HepG2 (cell line): ENCODE results near the gene NRL. TPM values are rescaled to one million over a fixed set of nuclear protein-coding genes. Genes with fewer than 3 reads are reported as not detected.

Experiments used
- ATAC-seq: fragments of 200-7000 bp; cut with Tn5 transposase; 3 replicates; pipeline ENCODE4 v1.9.1; 2020; ENCODE audit warnings: mild to moderate bottlenecking, moderate library complexity
- BruUV-seq: library from RNA; stranded (reverse); fragments of 400-500 nt; replicated peaks from 2 replicates; lab custom pipeline; 2021; lab: Mats Ljungman, UMichigan
- CTCF ChIA-PET: fragments of 300-600 bp; formaldehyde crosslinking; extraction: SDS; loops from one replicate; lab custom pipeline; 2021; ENCODE audit warnings: low total read pairs, inconsistent platforms, low intra/inter-chr PET ratio; lab: Yijun Ruan, JAX
- POLR2A ChIA-PET: fragments of 350-600 bp; sonication (Branson Sonifier 250); formaldehyde crosslinking; loops from one replicate; lab custom pipeline; 2020; ENCODE audit warnings: antibody characterized with exemption, inconsistent platforms; lab: Yijun Ruan, JAX
- DNase-seq: peaks from one replicate; pipeline ENCODE4 v3.0.0-alpha.2; 2015; ENCODE audit warnings: low spot score
- FAIRE-seq: peaks from 3 replicates; lab custom pipeline; 2011; peaks lifted over from hg19 to GRCh38; lab: Jason Lieb, UNC
- H2AFZ ChIP-seq: one replicate; pipeline ENCODE4 v1.6.1; 2011; ENCODE audit warnings: low read length, inconsistent platforms
- H3K27ac ChIP-seq: fragments of 300-600 bp; 3 replicates; pipeline ENCODE4 v1.8.0; 2011; ENCODE audit warnings: mixed run types, mild to moderate bottlenecking, mixed read lengths, low read length, inconsistent platforms; ENCODE audit not compliant: insufficient read depth; ENCODE audit errors: extremely low read length
- H3K27me3 ChIP-seq, 2 experiments: fragments of 200-600 bp in 1 of 2; 2 replicates in 1 of 2; 3 replicates in 1 of 2; pipeline versions ENCODE4 v1.6.0 to v1.8.0; 2011; ENCODE audit warnings: low read length in 2 of 2, mild to moderate bottlenecking in 2 of 2, moderate library complexity in 2 of 2, inconsistent platforms in 1 of 2; ENCODE audit not compliant: insufficient read depth in 2 of 2, control insufficient read depth in 1 of 2
- H3K36me3 ChIP-seq, 2 experiments: fragments of 200-600 bp in 1 of 2; replicated peaks in 1 of 2; 2 replicates in 1 of 2; 3 replicates in 1 of 2; pipeline versions ENCODE4 v1.5.1 to v1.8.0; 2011; ENCODE audit warnings: low read length in 2 of 2, inconsistent platforms in 1 of 2; ENCODE audit not compliant: insufficient read depth in 2 of 2, control insufficient read depth in 1 of 2
- H3K4me1 ChIP-seq: 2 replicates; pipeline ENCODE4 v1.5.1; 2012; ENCODE audit warnings: low read length, inconsistent platforms; ENCODE audit not compliant: insufficient read depth
- H3K4me2 ChIP-seq: 2 replicates; pipeline ENCODE4 v1.6.0; 2011; ENCODE audit warnings: low read depth, low read length, inconsistent platforms
- H3K4me3 ChIP-seq, 3 experiments: fragments of 200-600 bp in 1 of 3; sonication (generic), shearing (Covaris generic) in 1 of 3; replicated peaks in 1 of 3; 2 replicates each; pipeline ENCODE4 v1.5.1; 2011 to 2016; ENCODE audit warnings: low read length in 3 of 3, inconsistent platforms in 2 of 3, low read depth in 2 of 3, mild to moderate bottlenecking in 2 of 3, control low read depth in 1 of 3, mixed read lengths in 1 of 3; ENCODE audit not compliant: insufficient read depth in 1 of 3
- H3K79me2 ChIP-seq: one replicate; pipeline ENCODE4 v1.6.1; 2011; ENCODE audit warnings: low read length, inconsistent platforms; ENCODE audit not compliant: insufficient read depth
- H3K9ac ChIP-seq: 2 replicates; pipeline ENCODE4 v1.6.0; 2011; ENCODE audit warnings: mild to moderate bottlenecking, low read depth, low read length, inconsistent platforms; ENCODE audit not compliant: insufficient read depth
- H3K9me3 ChIP-seq: 2 replicates; pipeline ENCODE4 v1.5.1; 2012; ENCODE audit warnings: mild to moderate bottlenecking, low read length
- H4K20me1 ChIP-seq: 2 replicates; pipeline ENCODE4 v1.6.0; 2011; ENCODE audit warnings: inconsistent platforms, mild to moderate bottlenecking, low read length, moderate library complexity; ENCODE audit not compliant: insufficient read depth
- DMAP1 ChIP-seq: IDR thresholded peaks from 2 replicates; pipeline ENCODE4 v1.6.1; 2016
- ESRRA ChIP-seq: sonication (generic); formaldehyde crosslinking; IDR thresholded peaks from 2 replicates; pipeline ENCODE4 v1.5.1; 2020; ENCODE audit warnings: mild to moderate bottlenecking, low read depth, missing genetic modification reagents
- HOXA5 ChIP-seq: sonication (generic); formaldehyde crosslinking; IDR thresholded peaks from 2 replicates; pipeline ENCODE4 v1.4.0; 2020; ENCODE audit warnings: missing genetic modification reagents
- IKZF4 ChIP-seq: sonication (generic); formaldehyde crosslinking; IDR thresholded peaks from 2 replicates; pipeline ENCODE4 v1.5.1; 2020; ENCODE audit warnings: borderline replicate concordance, mild to moderate bottlenecking, low read depth, missing genetic modification reagents; ENCODE audit errors: not compliant biosample characterization
- IKZF5 ChIP-seq: IDR thresholded peaks from 2 replicates; pipeline ENCODE4 v1.6.1; 2018; ENCODE audit warnings: missing genetic modification reagents, mild to moderate bottlenecking, missing compliant biosample characterization
- MEF2D ChIP-seq: sonication (generic); formaldehyde crosslinking; IDR thresholded peaks from 2 replicates; pipeline ENCODE4 v1.5.1; 2020; ENCODE audit warnings: mild to moderate bottlenecking, missing genetic modification reagents
- MEIS1 ChIP-seq: sonication (generic); formaldehyde crosslinking; IDR thresholded peaks from 2 replicates; pipeline ENCODE4 v1.9.0; 2021; ENCODE audit warnings: mild to moderate bottlenecking, missing genetic modification reagents, moderate library complexity, borderline replicate concordance
- NR1H2 ChIP-seq: sonication (generic); formaldehyde crosslinking; IDR thresholded peaks from 2 replicates; pipeline ENCODE4 v1.8.1; 2022; ENCODE audit warnings: low read depth, missing genetic modification reagents, borderline replicate concordance
- RARG ChIP-seq: sonication (generic); formaldehyde crosslinking; IDR thresholded peaks from 2 replicates; pipeline ENCODE4 v1.4.0; 2020; ENCODE audit warnings: low read depth, mild to moderate bottlenecking, missing genetic modification reagents
- SRSF9 ChIP-seq: fragments of 200-400 bp; formaldehyde crosslinking; IDR thresholded peaks from 2 replicates; pipeline ENCODE4 v1.6.1; 2018; ENCODE audit warnings: borderline replicate concordance, mild to moderate bottlenecking, low read depth, low read length; ENCODE audit not compliant: insufficient read depth, poor library complexity, severe bottlenecking
- ZNF136 ChIP-seq: sonication (generic); formaldehyde crosslinking; IDR thresholded peaks from 2 replicates; pipeline ENCODE4 v1.8.1; 2022; ENCODE audit warnings: low read depth, mild to moderate bottlenecking, moderate library complexity, missing genetic modification reagents
- ZNF33B ChIP-seq: sonication (generic); formaldehyde crosslinking; IDR thresholded peaks from 2 replicates; pipeline ENCODE4 v1.5.1; 2020; ENCODE audit warnings: mild to moderate bottlenecking, missing genetic modification reagents
- ZNF468 ChIP-seq: sonication (generic); formaldehyde crosslinking; IDR thresholded peaks from 2 replicates; pipeline ENCODE4 v1.8.0; 2022; ENCODE audit warnings: mild to moderate bottlenecking, moderate library complexity, missing genetic modification reagents
- ZNF510 ChIP-seq: sonication (generic); formaldehyde crosslinking; IDR thresholded peaks from 2 replicates; pipeline ENCODE4 v1.4.0; 2020; ENCODE audit warnings: low read depth, mild to moderate bottlenecking, missing genetic modification reagents
- ZNF556 ChIP-seq: sonication (generic); formaldehyde crosslinking; IDR thresholded peaks from 2 replicates; pipeline ENCODE4 v1.4.0; 2020; ENCODE audit warnings: mild to moderate bottlenecking, missing genetic modification reagents, borderline replicate concordance
- ZNF891 ChIP-seq: sonication (generic); formaldehyde crosslinking; IDR thresholded peaks from 2 replicates; pipeline ENCODE4 v1.5.0; 2020; ENCODE audit warnings: mild to moderate bottlenecking, missing genetic modification reagents
- ZZZ3 ChIP-seq: sonication (generic); formaldehyde crosslinking; IDR thresholded peaks from 2 replicates; pipeline ENCODE4 v1.4.0; 2020; ENCODE audit warnings: missing genetic modification reagents, mild to moderate bottlenecking, borderline replicate concordance
- WGBS: methylation state at CpG from one replicate; pipeline ENCODE4 v1.1.6; 2017; ENCODE audit warnings: low lambda C conversion rate; 5-methylcytosine and 5-hydroxymethylcytosine counted together
- in situ Hi-C: cut with HindIII; loops from 2 replicates; pipeline ENCODE4 v1.10.0; 2017; ENCODE audit warnings: low pct_unique_long_range_greater_than_20kb; ENCODE audit not compliant: extremely low pct_ligation_motif_present
- intact Hi-C: fragments of 100-400 bp; cut with micrococcal nuclease; formaldehyde crosslinking; loops from one replicate; pipeline ENCODE4 v1.10.0; 2022; ENCODE audit not compliant: unreplicated experiment
- polyA plus RNA-seq, 8 experiments: library from polyadenylated mRNA; depleted of rRNA in 3 of 8; stranded (reverse) in 7 of 8; unstranded in 1 of 8; fragments of >200 nt; fragmentation: Illumina TruSeq in 4 of 8; extraction: Trizol in 4 of 8; gene quantifications; 2 replicates each; pipeline versions ENCODE4 v1.2.1 to v1.2.3, GENCODE V29; 2011 to 2016; ENCODE audit warnings: low read depth in 4 of 8, missing spikeins in 1 of 8, mixed read lengths in 1 of 8; ENCODE audit not compliant: insufficient read depth in 1 of 8
- total RNA-seq, 5 experiments: library from RNA; depleted of rRNA; stranded (reverse); fragments of >200 nt; fragmentation: Illumina TruSeq; extraction: Trizol; gene quantifications; 2 replicates each; pipeline ENCODE4 v1.2.3, GENCODE V29; 2016; ENCODE audit warnings: low read depth in 1 of 5
- TF ChIP-seq, protein P1 (sequence below): sonication (generic); formaldehyde crosslinking; IDR thresholded peaks from 2 replicates; pipeline ENCODE4 v1.4.0; 2020; ENCODE audit warnings: mild to moderate bottlenecking, missing genetic modification reagents
- TF ChIP-seq, protein P2 (sequence below): sonication (generic); formaldehyde crosslinking; IDR thresholded peaks from 2 replicates; pipeline ENCODE4 v1.5.1; 2020; ENCODE audit warnings: missing genetic modification reagents, mild to moderate bottlenecking, borderline replicate concordance

Gene NRL
- total and polyA plus RNA-seq, 2 of the 13 experiments (the other 11 are each of a cell fraction or from before 2014, with no cell fraction given) = 2.5 to 4.7 TPM

DNA sequence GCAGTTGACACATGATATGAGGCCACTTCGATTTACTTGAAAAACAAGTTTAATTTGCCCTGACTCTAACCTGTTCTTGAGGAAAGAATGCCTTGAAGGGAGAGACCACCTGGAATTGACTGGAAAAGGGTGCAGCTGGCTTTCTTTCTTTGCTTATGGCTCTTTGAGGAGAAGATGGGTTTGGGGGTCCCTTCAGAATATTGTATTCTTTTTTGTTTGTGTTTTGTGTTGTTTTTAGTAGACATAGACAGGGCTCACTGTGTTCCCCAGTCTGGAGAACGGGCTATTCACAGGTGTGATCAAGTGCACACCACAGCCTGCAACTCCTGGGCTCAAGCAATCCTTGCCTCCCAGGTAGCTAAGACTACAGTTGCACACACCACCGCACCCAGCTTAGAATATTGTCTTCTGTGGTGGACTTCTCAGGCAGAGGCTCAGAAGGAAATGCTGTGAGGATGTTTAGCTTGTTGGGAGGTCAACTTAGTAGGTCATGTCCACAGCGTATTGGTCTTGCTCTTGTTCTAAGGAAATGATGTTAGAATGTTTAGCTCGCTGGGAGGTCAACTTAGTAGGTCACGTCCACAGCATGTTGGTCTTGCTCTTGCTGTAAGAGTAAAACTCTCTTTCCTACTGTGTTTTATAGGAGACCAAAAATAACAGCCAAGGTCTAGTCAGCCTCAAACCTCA is 1.5 kb upstream of the NRL start:
- FAIRE-seq = no peak
- DNase-seq = no peak
- no peaks in the 10 kb centered on the region; a peak in 1 of 5 replicates for H3K27me3 ChIP-seq
- CTCF ChIA-PET = no interaction called here
- ATAC-seq = no peak
- no peak overlapping the region for H2AFZ ChIP-seq
- 83% methylated on average over 6 of the region's 6 CpGs for WGBS
- peaks cover 34% of the 10 kb centered on the region for H3K4me1 ChIP-seq
- no TSS peak for BruUV-seq
- H3K79me2 ChIP-seq = peaks cover 33% of the 10 kb centered on the region
- peaks cover 43 to 48% of the 10 kb centered on the region in 2 experiments for H3K36me3 ChIP-seq
- H3K9ac ChIP-seq = peak overlapping the region; percentile 99
- peak overlapping the region; percentile 98 for H3K27ac ChIP-seq
- H4K20me1 ChIP-seq = no peaks in the 10 kb centered on the region
- intact Hi-C loops (loop anchor here (10.0 kb wide), 2 partner anchors 811 to 1021 kb away; partner anchors contain the start of genes ACIN1, BCL2L2, C14orf119 and PPP1R3E), in situ Hi-C loops (loop anchor here (25.0 kb wide), 1 partner anchor 1529 kb away; the partner anchor contains the start of genes ABHD4 and DAD1)
- H3K4me2 ChIP-seq = peak overlapping the region; percentile 92
- POLR2A ChIA-PET = interaction anchor here (0.6 to 15.5 kb wide), 12 partner anchors 13 to 1245 kb away, joined by 3 to 977 read pairs (median 70); partner anchors contain the start of genes EMC9, FITM1, IPO4 and IRF9
- H3K4me3 ChIP-seq = peak overlapping the region; percentile 65 to 96 (median 85)
- no peaks in the 10 kb centered on the region for H3K9me3 ChIP-seq
- no peak for TF ChIP-seq ZZZ3 (CRISPR knock-in tag)
- TF ChIP-seq ZNF891 = no peak
- no peak for TF ChIP-seq ZNF510 (CRISPR knock-in tag)
- TF ChIP-seq ZNF33B (CRISPR knock-in tag) = no peak
- no peak for TF ChIP-seq MEIS1 (CRISPR knock-in tag)
- TF ChIP-seq RARG (CRISPR knock-in tag) = no peak
- TF ChIP-seq ESRRA (CRISPR knock-in tag) = no peak
- no peak for TF ChIP-seq DMAP1 (CRISPR knock-in tag)
- no peak for TF ChIP-seq NR1H2 (CRISPR knock-in tag)
- no peak for TF ChIP-seq IKZF5
- TF ChIP-seq, protein P1, sequence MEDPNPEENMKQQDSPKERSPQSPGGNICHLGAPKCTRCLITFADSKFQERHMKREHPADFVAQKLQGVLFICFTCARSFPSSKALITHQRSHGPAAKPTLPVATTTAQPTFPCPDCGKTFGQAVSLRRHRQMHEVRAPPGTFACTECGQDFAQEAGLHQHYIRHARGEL (CRISPR knock-in tag) = no peak
- no peak for TF ChIP-seq ZNF136
- 0 out of 2 replicates have a peak, but pooled peaks have one; percentile 30 for TF ChIP-seq HOXA5 (CRISPR knock-in tag)
- TF ChIP-seq, protein P2, sequence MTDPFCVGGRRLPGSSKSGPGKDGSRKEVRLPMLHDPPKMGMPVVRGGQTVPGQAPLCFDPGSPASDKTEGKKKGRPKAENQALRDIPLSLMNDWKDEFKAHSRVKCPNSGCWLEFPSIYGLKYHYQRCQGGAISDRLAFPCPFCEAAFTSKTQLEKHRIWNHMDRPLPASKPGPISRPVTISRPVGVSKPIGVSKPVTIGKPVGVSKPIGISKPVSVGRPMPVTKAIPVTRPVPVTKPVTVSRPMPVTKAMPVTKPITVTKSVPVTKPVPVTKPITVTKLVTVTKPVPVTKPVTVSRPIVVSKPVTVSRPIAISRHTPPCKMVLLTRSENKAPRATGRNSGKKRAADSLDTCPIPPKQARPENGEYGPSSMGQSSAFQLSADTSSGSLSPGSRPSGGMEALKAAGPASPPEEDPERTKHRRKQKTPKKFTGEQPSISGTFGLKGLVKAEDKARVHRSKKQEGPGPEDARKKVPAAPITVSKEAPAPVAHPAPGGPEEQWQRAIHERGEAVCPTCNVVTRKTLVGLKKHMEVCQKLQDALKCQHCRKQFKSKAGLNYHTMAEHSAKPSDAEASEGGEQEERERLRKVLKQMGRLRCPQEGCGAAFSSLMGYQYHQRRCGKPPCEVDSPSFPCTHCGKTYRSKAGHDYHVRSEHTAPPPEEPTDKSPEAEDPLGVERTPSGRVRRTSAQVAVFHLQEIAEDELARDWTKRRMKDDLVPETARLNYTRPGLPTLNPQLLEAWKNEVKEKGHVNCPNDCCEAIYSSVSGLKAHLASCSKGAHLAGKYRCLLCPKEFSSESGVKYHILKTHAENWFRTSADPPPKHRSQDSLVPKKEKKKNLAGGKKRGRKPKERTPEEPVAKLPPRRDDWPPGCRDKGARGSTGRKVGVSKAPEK = peak; percentile 70; the same call in 1 of the 2 replicates
- no peak for TF ChIP-seq SRSF9
- TF ChIP-seq IKZF4 (CRISPR knock-in tag) = no peak
- no peak for TF ChIP-seq ZNF468 (CRISPR knock-in tag)
- TF ChIP-seq ZNF556 (CRISPR knock-in tag) = no peak
- TF ChIP-seq MEF2D (CRISPR knock-in tag) = peak; percentile 64; the same call in 1 of the 2 replicates
